NCI-H2196 treated with DMSO at 0.1 percent for 48 hours (cell line): ENCODE data around the gene TTC33.

ENCODE experiments used
- DNase-seq: peaks from one replicate; lab custom pipeline; 2025; ENCODE audit not compliant: unreplicated experiment; lab: John Stamatoyannopoulos, UW

The TTC33 gene

GRCh38 chr5:40491644-40492043 lies 264.1 kb downstream of the TTC33 start:
- no peak for DNase-seq

DNA sequence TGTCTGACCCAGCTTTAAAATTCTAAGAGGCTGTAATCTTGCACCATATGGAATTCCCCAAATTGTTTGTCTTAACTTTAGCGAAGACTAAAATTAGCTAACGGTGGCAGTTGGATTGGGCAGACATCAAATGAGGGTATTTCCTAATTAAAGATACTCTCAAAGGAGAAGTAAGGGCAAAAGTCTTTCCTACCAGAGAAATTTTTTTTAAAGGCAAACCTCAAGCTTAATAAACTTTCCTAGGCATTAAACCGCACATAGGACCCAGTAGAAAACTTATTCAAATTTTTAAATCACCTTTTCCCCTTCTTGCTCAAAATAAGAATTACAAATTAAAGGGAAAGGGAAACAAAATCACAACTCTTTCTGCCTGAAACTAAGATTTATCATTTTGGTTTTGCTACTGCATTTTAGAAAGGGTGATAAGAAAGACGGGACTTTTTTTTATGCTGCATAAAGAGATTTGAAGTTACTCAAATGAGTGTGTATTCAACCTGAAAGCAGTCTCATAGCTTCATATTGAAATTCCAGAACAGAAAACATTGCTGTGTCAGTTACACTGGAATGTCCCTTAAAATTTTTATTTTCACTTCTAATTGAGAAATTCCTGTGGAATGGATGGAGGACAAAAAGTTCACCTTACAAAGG lies 265.2 kb downstream of the TTC33 start:
- DNase-seq = no peak

DNA sequence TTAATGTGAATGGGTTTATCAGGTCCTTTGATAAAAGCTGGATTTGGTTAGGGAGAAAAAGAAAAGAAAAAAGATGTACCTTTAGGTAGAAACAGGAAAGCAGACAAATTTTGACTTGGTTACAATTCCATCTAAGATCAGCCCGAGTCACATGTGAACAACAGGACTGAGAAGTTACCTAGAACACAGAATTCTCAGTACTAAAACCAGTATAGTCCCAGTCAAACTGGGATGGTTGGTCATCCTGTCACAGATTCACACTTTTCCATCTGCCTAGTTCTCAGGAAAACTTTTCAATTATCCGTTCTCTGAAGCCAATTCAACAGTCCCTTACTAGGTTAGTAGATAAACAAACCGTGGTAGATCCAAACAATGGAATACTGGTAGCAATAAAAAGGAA lies 266.3 kb downstream of the TTC33 start:
- no peak for DNase-seq

GRCh38 chr5:40486437-40487275 lies 269.1 kb downstream of the TTC33 start:
- no peak for DNase-seq

DNA sequence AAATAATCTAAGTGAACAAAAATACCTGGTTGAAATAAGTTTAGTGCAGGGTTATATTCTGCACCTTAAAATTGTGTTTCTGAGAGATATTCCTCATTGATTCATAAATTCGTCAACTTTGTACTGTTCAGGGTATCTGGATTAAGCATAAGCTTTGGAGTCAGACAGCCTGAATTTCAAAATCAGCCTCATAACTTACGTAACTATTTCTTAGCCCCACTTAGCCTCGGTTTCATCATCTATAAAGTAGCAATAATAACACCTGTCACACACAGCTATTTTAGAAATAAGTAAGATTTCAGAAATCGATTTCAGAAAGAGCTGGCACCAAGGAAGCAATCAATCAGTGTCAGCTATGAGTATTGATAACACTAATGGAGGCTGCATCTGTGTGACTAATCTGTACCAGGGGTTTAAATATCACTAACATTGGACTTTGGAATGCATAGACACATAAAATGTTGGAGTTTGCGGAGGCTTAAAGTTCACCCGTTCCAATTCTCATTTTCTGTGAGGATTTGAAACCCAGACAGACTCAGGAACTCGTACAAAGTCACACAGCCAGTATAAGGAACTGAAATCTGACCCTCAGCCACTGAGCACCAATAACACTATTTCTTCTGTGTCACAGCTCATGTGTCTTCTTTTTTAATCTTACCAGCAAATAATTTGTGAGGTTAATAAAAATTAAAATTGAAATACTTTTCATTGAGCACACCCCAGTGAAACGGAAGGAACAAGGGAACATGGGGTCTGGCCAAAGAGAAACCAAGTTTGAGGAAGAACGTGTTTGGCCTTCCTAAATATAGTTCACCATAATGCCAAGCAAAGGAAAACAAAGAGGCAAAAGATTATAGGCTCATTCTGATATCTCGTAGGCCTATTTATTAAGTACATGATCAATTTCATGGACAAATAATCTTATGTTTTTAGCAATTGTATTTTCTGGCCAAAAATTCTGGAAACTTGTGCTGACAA lies 270.5 kb downstream of the TTC33 start:
- DNase-seq = no peak

DNA sequence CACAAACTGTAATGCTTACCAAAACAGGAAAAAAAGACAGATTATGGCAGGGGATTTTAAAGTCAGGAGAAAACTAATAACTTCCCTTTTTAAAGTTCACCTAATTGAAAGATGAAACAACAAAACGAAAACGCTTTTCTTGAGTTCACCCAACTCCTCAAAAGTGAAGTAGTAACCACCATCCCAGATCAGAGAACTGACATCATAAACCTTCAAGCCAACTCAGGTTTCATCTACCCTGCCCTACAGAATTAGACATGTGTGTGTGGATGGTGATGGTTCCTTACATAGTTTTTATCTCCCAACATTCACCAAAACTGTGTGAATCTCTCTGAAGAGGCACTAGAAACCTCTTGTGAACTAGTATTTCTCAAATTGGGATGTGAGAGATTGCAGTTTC lies 271.3 kb downstream of the TTC33 start:
- no peak for DNase-seq

GRCh38 chr5:40483316-40483715 lies 272.4 kb downstream of the TTC33 start:
- DNase-seq = no peak

DNA sequence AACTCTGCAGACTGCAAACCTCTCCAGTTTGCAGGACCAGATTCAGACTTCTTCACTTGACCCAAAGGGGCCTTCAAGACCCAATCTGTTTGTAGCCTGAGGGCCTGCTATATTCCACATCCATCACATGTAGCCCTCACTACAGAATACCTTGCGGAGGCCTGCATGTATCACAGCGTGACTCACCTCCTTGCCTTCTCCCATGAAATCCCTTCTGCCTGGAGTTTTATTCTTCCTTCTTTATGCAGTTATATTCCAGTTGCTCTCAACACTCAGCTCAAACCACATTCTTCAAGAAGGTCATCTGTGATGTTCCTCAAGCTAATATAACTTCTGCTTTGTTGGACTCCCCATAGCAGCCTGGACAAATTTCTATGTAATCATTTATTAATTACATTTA lies 274.5 kb downstream of the TTC33 start:
- DNase-seq = no peak

DNA sequence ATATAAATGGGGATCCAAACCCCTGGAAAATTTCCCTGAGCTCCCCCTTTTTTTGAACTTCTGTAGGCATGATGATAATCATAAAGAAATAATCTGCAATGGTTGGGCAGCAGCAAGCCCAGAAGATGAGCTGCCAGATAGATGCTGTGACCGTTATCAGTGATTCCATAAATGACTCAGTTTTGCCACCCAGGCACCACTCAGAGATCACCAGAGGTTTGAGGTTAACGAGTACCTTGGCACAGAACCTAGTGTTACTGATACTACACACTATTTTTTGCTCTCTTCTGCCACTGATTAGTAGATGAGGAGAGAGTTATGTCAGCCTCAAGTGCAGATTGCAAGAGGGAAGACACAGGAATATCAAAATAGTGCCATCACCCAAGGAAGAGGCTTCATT lies 275.4 kb downstream of the TTC33 start:
- no peak for DNase-seq

DNA sequence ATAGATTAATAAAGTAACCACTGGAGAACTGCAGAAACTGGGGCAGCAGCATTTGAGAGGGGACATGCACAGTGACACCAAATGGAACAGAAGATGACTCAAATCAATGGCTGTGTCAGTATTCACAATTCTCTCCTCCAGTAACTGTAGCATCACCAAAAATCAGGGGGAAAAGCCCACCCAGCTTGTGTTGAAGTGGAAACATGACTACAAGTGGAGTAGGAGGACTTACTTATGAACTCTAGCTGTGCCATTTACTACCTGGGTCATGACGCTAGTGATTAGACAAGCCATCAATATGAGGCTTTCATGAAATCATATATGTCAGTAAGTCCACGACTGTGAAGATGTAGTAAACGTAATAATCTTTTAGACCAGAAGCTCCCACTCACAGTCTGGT lies 275.8 kb downstream of the TTC33 start:
- no peak for DNase-seq

DNA sequence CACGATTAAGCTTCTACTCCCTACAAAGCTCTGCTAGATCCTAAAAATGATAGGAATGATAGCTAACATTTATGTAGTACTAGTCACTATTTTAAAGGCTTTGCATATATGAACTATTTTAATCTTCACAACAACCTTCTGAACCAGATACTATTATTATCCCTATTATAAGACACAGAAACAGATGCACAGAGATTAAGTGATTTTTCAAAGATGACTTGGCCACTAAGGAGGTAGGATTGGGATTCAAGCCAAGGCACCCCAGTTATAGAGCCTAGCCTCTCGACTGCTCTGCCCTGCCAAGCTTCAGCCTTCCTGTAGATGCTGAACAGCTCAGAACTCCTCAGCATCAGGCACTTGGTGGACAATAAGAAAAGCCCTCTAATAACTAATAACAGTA lies 277.0 kb downstream of the TTC33 start:
- no peak for DNase-seq

DNA sequence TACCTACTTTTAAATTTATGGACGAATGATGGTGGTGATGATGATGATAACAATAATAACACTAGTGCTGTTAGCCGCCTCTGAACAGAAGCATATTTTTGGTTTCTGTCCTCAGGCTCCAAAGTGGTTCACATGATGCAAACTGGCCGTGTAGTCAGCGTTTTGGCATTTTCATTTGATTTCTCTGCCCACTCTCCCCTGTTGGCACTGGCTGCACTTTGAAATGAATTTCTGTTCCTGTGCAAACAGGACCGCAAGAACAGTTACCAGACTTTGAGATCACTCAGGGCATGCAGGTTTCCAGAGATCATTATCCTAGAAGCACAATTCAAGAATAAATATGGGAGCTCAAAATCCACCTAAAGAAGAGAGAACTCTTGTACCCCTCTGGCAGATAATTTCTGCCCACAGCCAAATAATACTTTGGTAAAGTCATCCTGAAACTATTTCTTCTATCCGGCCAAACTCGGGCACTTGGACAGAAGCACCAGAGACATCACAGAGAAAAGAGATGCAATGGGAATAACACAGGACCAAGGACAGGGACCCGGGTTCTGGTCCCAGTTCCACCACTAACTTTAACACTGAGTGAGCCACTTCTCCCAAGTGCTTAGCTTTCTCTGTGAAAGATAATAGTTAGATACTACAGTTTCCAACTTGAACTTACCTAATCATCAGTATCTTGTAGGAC lies 277.8 kb downstream of the TTC33 start:
- DNase-seq = no peak

DNA sequence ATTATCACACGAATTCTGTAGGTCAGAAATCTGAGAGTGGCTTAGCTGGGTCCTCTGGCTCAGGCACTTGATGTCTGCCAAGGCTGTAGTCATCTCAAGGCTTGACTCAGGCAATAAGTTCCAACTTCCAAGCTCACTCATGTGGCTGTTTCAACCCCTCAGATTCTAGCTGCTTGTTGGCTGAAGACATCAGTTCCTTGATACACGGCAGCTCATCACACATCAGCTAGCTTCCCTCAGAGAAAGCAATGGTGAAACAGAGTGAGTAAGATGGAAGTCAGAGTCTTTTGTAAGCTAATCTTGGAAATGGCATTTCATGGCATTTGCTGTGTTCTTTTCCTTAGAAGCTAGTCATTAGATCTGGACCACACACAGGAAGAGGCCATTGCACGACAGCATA lies 280.2 kb downstream of the TTC33 start:
- no peak for DNase-seq

- DNase-seq = no peak
Measured at GRCh38 chr5:40474250-40474649, 281.5 kb downstream of the TTC33 start.

DNA sequence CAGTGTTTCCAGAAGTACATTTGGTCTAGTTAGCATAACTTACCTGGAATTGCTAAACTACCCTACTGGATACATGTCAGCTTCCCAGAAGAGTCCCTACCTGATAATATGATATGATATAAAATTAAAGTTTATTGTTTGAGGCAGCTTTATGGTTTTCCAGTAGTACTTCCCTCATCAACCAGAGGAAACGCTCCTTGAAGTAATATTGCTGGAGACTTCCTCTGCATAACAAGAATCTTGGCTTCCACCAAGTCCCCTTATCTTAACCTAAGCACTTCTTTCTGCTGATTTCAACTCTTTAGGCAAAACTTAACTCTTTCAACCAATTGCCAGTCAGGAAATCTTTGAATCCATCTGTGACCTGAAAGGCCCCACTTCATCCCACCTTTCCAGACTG lies 290.3 kb downstream of the TTC33 start:
- no peak for DNase-seq

- DNase-seq = no peak
Measured at GRCh38 chr5:40464511-40464910, 291.2 kb downstream of the TTC33 start.
